Subcutaneous adipose tissue (tissue), 4 donors: ENCODE data around the gene C10orf67. TPM values are rescaled to one million over a fixed set of nuclear protein-coding genes. Genes with fewer than 3 reads are reported as not detected.

ENCODE experiments used
- CTCF ChIP-seq: fragments of 450-650 bp; IDR thresholded peaks from one replicate; pipeline ENCODE4 v1.5.1; 2016; ENCODE audit warnings: low read depth, mild to moderate bottlenecking, control low read depth, antibody characterized with exemption, moderate library complexity
- total RNA-seq, 4 donors: library from RNA; depleted of rRNA; stranded (reverse); fragments of >200 nt; gene quantifications; one replicate each; pipeline ENCODE4 v1.1.0, GENCODE V29; 2016

Gene C10orf67
- total RNA-seq, 4 donors from 2014 or later: not detected

DNA sequence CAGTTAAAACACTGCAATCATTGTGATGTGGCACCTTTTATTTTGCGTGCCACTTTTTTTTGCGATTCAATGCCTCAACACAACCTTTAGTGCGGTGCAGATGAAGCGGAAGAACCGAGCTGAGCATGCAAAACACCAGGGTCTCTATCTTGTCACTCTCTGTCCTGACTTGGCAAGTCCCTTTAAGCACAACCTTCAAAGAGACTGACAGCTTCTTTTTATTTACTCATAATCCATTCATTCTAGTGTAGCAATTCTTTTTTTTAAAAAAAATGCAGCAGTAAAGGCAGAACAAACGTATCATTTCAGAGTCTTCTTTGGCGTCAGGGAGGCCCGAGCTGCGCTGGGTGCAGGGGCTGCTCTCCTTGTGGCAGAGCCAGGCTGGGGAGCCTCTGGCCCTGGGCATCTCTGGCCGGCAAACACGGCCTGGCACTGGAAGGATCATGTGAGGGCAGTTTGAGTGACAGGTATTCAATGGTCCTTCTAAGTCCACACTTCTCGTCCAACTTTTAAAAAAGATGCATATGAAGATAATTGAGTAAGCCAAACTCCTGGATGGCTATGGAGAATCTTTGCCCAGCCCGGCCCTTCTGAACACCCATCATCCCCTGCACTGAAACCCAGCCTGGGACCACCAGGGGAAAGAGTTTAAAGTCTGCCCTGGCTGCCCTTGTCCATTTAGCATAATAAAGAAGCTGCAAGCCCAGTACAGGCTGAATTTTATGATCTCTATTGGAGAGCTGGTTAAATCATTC lies 148.6 kb downstream of the C10orf67 start:
- no peak for TF ChIP-seq CTCF

GRCh38 chr10:23194966-23195845 lies 149.4 kb downstream of the C10orf67 start:
- TF ChIP-seq CTCF: no peak

DNA sequence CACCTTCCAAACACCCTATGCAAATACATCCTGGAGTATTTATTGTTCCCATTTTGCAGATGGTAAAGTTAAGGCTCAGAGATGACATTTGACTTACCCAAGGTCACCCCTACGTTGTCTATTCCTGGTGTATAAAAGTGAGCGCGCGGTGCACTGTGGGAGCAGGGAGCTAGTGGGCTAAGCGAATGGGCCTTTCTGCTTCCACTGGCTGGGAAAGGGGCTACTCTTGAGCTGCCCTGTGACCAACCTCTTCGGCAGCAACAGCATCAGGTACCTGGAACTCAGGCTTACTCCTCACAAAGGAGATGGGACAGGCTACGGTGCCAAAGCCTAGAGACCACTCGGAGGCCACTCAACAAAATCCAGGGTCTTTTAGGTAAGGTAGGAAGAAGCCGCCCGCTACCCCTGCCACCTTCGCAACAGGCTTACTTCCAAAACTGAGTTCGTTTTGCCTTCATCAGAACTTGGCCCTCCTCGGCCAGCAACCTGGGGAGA lies 150.1 kb downstream of the C10orf67 start:
- no peak for TF ChIP-seq CTCF

DNA sequence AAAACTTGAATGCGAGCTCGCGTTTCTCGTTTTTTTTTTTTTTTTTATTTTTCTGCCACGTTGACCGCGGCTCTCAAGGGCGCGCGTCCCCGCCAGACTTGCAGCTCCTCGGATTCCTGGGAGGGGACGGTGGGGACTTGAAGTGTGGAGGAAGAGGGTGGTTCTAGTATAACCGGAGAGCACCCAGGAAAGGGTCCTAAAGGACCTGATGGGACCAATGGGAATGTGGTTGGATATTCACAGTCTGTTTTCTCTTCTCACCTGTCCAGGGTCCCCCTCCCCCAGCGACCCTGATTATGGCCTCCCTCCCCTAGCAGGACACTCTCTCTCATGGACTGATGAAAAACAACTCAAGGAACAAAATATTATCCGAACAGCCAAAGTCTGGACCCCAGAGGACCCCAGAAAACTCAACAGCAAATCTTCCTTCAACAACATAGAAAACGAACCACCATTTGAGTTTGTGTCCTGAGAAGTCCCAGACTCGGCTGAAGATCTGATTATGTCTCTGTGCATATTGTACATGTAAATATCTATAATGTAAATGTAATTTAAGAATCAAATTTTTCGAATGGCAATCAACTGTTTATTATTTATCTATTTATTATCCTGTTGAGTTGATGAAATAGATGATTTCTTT lies 151.0 kb downstream of the C10orf67 start:
- TF ChIP-seq CTCF: no peak

GRCh38 chr10:23192712-23193434 lies 151.7 kb downstream of the C10orf67 start:
- no peak for TF ChIP-seq CTCF

DNA sequence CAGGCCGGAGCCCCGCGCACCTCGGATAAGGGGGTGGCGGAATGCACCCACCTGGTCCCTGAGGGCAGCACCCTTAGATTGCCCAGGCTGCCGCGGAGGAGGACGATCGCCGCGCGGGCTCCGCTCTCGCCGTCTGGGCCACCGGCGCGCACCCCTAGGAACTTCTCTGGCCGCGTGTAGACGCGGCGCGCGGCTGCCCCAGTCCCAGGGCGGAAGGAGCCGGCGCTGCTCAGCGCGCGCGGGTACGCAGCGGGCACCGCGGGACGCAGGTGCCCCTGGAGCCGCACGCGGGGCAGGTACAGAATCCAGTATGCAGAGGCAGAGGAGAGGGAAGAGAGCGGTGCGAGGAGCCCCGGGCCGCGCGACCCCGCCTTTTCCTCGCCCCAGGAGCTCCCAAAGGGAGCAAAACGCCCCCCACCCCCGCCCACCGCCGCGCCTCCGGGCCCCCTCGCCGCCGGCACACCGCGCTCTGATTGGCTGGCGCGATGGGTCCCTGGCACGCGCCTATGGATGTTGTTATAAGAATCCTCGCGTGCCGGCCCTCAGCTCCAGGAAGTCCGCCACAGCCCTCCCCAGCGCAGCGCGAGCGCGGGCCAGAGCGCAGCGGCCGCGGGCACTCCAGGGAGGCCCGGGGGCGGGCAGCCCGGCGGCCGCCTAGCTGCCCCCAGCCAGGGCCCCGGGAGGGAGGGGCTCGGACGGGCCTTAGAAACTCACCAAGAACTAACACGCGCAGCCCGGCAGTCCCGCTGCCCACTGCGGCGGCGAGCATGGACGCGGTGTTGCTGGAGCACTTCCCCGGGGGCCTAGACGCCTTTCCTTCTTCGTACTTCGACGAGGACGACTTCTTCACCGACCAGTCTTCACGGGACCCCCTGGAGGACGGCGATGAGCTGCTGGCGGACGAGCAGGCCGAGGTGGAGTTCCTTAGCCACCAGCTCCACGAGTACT lies 152.6 kb downstream of the C10orf67 start, which contains the start of gene PTF1A:
PTF1A (plus strand) TSS at position 549 of the 948 bp plus-strand sequence; CDS start at position 768, 219 bp downstream.
- no peak for TF ChIP-seq CTCF
